GM19438 (cell line): ENCODE results near the gene CMTM5.

Experiments used
- ATAC-seq: cut with Tn5 transposase; IDR thresholded peaks from one replicate; pipeline ENCODE4 v1.9.1; 2021; ENCODE audit warnings: low read depth; ENCODE audit not compliant: unreplicated experiment

The CMTM5 gene

GRCh38 chr14:23357261-23357660 lies 19.6 kb upstream of the CMTM5 start:
- no peak for ATAC-seq

- no peak for ATAC-seq
Observed at GRCh38 chr14:23358042-23358441, 18.8 kb upstream of the CMTM5 start.

GRCh38 chr14:23358553-23359166 lies 18.2 kb upstream of the CMTM5 start:
- ATAC-seq, result no peak

- no peak for ATAC-seq
Observed at GRCh38 chr14:23359167-23359626, 17.6 kb upstream of the CMTM5 start.

- no peak for ATAC-seq
Observed at GRCh38 chr14:23359722-23360447, 17.0 kb upstream of the CMTM5 start.

- no peak for ATAC-seq
Observed at GRCh38 chr14:23360496-23360895, 16.4 kb upstream of the CMTM5 start.

GRCh38 chr14:23361320-23361719 lies 15.5 kb upstream of the CMTM5 start:
- no peak for ATAC-seq

GRCh38 chr14:23361763-23362162 lies 15.1 kb upstream of the CMTM5 start:
- ATAC-seq, result no peak

GRCh38 chr14:23362200-23362599 lies 14.6 kb upstream of the CMTM5 start:
- ATAC-seq, result no peak

GRCh38 chr14:23364164-23365035 lies 12.4 kb upstream of the CMTM5 start:
- ATAC-seq, result no peak

- ATAC-seq, result no peak
Observed at GRCh38 chr14:23365036-23365731, 11.7 kb upstream of the CMTM5 start, which contains the start of gene EFS. EFS (minus strand) TSS chr14:23365172; CDS start chr14:23365025, 147 bp downstream.

- ATAC-seq, result no peak
Observed at GRCh38 chr14:23365732-23366425, 11.0 kb upstream of the CMTM5 start.

GRCh38 chr14:23366426-23366921 lies 10.4 kb upstream of the CMTM5 start:
- ATAC-seq, result no peak

GRCh38 chr14:23370221-23370620 lies 6.6 kb upstream of the CMTM5 start:
- no peak for ATAC-seq

GRCh38 chr14:23371865-23372264 lies 5.0 kb upstream of the CMTM5 start:
- no peak for ATAC-seq

- ATAC-seq, result no peak
Observed at GRCh38 chr14:23372509-23372908, 4.3 kb upstream of the CMTM5 start, which contains the start of gene IL25. IL25 (plus strand) TSS chr14:23372809.

GRCh38 chr14:23373041-23373440 lies 3.8 kb upstream of the CMTM5 start:
- no peak for ATAC-seq

- no peak for ATAC-seq
Observed at GRCh38 chr14:23375527-23376251, 1.2 kb upstream of the CMTM5 start.

- no peak for ATAC-seq
Observed at GRCh38 chr14:23377198-23377550, 328 bp downstream of the CMTM5 start.
